GM21381 (cell line): Measurements from ENCODE around the gene NAT9.

Source experiments
- ATAC-seq: cut with Tn5 transposase; IDR thresholded peaks from one replicate; pipeline ENCODE4 v1.9.1; 2021; ENCODE audit warnings: mild to moderate bottlenecking, moderate library complexity; ENCODE audit not compliant: unreplicated experiment

NAT9 gene

GRCh38 chr17:74776044-74776962 lies at the start of gene NAT9:
Gene NAT9 (minus strand): TSS chr17:74776345. CDS start chr17:74775698, 647 bp downstream.
- peak; percentile 75 for ATAC-seq

DNA sequence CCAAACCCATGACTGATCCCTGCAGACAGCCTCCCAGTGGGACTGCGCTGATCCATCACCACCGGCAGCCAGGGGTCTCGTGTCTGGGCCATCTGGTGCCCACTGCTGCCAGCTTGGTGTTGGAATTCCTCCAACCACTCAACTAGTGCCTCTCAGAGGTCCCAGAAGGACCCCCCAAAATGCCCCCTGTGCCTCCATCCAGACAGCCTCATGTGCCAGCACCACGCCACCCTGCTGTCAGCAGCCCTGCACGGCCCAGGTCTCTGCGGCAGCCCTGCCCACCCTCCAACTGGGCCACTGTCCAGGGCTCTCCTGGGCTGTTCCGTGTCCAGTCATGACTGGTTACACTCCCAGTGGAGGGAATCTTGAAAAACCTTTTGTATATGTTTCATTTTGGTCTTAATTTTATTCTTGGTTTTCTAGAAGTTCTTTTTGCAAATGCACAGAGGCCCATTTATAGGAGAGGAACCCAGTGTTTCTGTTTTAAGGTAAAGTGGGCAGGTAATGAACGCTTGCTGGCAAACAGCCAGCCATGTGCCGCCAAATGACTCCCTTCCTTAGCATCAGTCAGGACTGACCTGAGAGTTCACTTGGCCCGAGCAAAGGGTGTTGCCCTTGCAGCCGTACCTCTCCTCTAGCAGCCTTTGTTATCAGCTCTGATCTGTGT lies 48.9 kb upstream of the NAT9 start:
- no peak for ATAC-seq

GRCh38 chr17:74822939-74823367 lies 46.8 kb upstream of the NAT9 start:
- no peak for ATAC-seq

- ATAC-seq = no peak
Observed at GRCh38 chr17:74822335-74822938, 46.3 kb upstream of the NAT9 start.

GRCh38 chr17:74821655-74822334 lies 45.6 kb upstream of the NAT9 start:
- ATAC-seq = no peak

- no peak for ATAC-seq
Observed at GRCh38 chr17:74819801-74820436, 43.8 kb upstream of the NAT9 start.

- no peak for ATAC-seq
Observed at GRCh38 chr17:74818291-74818938, 42.3 kb upstream of the NAT9 start.

- no peak for ATAC-seq
Observed at GRCh38 chr17:74816905-74817620, 40.9 kb upstream of the NAT9 start.

- ATAC-seq = no peak
Observed at GRCh38 chr17:74815550-74816370, 39.6 kb upstream of the NAT9 start.

GRCh38 chr17:74815067-74815466 lies 38.9 kb upstream of the NAT9 start:
- no peak for ATAC-seq

GRCh38 chr17:74814453-74814852 lies 38.3 kb upstream of the NAT9 start:
- ATAC-seq = no peak

- ATAC-seq = no peak
Observed at GRCh38 chr17:74812109-74813009, 36.2 kb upstream of the NAT9 start.

DNA sequence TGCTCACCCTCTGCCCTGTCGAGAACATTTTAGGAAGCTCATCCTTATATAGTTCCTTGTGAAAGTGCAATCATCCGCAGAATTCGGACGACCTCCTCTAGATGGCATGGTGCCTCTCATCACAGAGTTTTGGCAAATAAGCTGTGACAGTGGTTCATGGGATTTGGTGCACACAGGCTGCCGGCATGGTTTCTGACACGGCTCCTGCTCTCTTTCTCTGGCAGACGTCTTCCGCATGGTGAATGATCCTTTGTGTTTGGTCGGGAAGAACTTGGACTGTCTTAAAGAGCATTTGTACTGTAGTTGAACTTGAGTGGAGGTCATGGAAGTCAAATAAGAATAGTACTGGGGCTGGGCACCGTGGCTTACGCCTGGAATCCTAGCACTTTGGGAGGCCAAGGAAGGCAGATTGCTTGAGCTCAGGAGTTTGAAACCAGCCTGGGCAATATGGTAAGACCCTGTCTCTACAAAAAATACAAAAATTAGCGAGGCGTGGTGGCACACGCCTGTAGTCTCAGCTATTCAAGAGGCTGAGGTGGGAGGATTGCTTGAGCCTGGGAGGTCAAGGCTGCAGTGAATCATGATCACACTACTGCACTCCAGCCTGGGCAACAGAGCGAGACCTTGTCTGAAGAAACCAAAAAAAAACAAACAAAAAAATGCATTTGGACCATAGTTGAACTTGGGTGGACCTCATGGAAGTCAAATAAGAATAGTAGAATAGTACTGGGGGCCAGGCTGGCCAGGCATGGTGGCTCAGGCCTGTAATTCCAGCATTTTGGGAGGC lies 34.7 kb upstream of the NAT9 start:
- ATAC-seq = no peak

- ATAC-seq = no peak
Observed at GRCh38 chr17:74808714-74809430, 32.7 kb upstream of the NAT9 start.

DNA sequence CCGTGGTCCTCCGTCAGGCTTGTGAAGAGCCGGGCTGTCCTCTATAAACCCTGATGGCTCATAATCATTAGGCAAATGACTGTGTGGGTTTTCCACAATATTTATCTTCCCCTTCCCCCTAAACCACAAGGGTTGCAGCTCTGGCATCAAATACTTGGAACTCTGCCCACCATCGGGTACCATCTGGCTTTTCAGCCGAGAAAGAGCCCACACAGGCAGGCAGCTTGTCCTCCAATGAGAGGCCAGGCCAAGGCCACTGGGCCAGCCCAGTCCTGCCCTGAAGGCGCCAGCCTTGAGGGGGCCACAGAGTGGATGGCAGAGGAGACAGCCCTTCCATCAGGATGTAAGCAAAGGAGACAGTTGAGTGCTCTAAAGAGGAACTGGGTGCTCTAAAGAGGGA lies 31.8 kb upstream of the NAT9 start:
- no peak for ATAC-seq

DNA sequence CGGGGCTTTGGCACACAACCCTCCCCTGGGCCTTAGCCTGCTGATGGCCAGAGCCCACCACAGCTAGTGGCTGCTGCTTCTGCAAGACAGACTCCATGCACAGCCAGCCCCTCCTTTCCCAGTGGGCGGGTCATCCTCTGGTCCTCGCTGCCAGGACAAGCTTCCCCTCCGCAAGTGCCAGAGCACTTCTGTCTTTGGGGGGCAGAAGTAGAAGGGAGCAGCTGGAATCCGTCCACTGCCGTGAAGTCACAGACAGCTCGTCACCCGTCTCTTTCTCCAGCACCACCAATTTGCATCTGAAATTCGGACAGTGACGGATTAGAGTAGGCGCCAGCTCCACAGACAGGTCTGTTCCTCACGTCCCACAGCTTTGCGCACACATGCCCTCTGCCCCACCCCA lies 31.3 kb upstream of the NAT9 start:
- no peak for ATAC-seq
